ENCODE measurements around the gene OPN4.

OPN4 gene

GRCh38 chr10:86673827-86674581 is 19.7 kb downstream of the OPN4 start:
- DNase-seq (ENCODE audit: low spot score): no peak
- no peak for TF ChIP-seq CTCF (IDR thresholded peaks at IDR 0.05; ENCODE audit: extremely low read depth, missing control alignments)

- no peak for DNase-seq (ENCODE audit: low spot score)
- TF ChIP-seq CTCF (IDR thresholded peaks at IDR 0.05; ENCODE audit: extremely low read depth, missing control alignments): no peak
Measured at GRCh38 chr10:86674912-86675311, 20.6 kb downstream of the OPN4 start.

- no peak for TF ChIP-seq CTCF (IDR thresholded peaks at IDR 0.05; ENCODE audit: extremely low read depth, missing control alignments)
- DNase-seq (ENCODE audit: low spot score): no peak
Measured at GRCh38 chr10:86677374-86677773, 23.0 kb downstream of the OPN4 start.

GRCh38 chr10:86678999-86679792 is 24.8 kb downstream of the OPN4 start:
- no peak for TF ChIP-seq CTCF (IDR thresholded peaks at IDR 0.05; ENCODE audit: extremely low read depth, missing control alignments)
- DNase-seq (ENCODE audit: low spot score): peak; percentile 58

- TF ChIP-seq CTCF (IDR thresholded peaks at IDR 0.05; ENCODE audit: extremely low read depth, missing control alignments): no peak
- no peak for DNase-seq (ENCODE audit: low spot score)
Measured at GRCh38 chr10:86681047-86681446, 26.7 kb downstream of the OPN4 start.

- no peak for TF ChIP-seq CTCF (IDR thresholded peaks at IDR 0.05; ENCODE audit: extremely low read depth, missing control alignments)
Measured at GRCh38 chr10:86681722-86682386, 27.5 kb downstream of the OPN4 start.

GRCh38 chr10:86682675-86683074 is 28.3 kb downstream of the OPN4 start:
- no peak for TF ChIP-seq CTCF (IDR thresholded peaks at IDR 0.05; ENCODE audit: extremely low read depth, missing control alignments)
- no peak for DNase-seq (ENCODE audit: low spot score)

More at GRCh38 chr10:86681722-86682386, 27.5 kb downstream of the OPN4 start:
- DNase-seq (ENCODE audit: low spot score): no peak

Data from GM20000 (cell line).